Lower leg skin (tissue), 4 donors: ENCODE measurements around the gene LEF1. TPM values are rescaled to one million over a fixed set of nuclear protein-coding genes. Genes with fewer than 3 reads are reported as not detected.
"Not testable (repeated sequence)": the region's sequence is repeated elsewhere in the genome, so short reads cannot be mapped to it uniquely, and the experiment has no call there.

Experiments used
- DNase-seq, 2 donors: peaks; one replicate each; pipeline ENCODE4 v3.0.0-alpha.2; 2019; ENCODE audit warnings: low spot score in 2 of 2
- H3K4me3 ChIP-seq: fragments of 200-600 bp; sonication (generic); 2 replicates; pipeline ENCODE4 v1.5.1; 2017; ENCODE audit warnings: mild to moderate bottlenecking, low read depth; ENCODE audit not compliant: poor library complexity, severe bottlenecking
- POLR2A ChIP-seq, 2 donors: fragments of 450-650 bp; IDR thresholded peaks; one replicate each; pipeline ENCODE4 v1.6.1; 2016 to 2017; ENCODE audit warnings: antibody characterized with exemption in 2 of 2, mild to moderate bottlenecking in 1 of 2, moderate library complexity in 1 of 2
- WGBS, 2 donors: methylation state at CpG; one replicate each; pipeline ENCODE4 v1.1.5; 2018; 5-methylcytosine and 5-hydroxymethylcytosine counted together
- intact Hi-C: fragments of 100-400 bp; cut with DNase I; formaldehyde crosslinking; loops from one replicate; pipeline ENCODE4 v1.15.0; 2023; ENCODE audit warnings: low total_unique reads
- total RNA-seq, 4 donors: library from RNA; depleted of rRNA; stranded (reverse); fragments of >200 nt; gene quantifications; one replicate each; pipeline ENCODE4 v1.1.0, GENCODE V29; 2016
- TF ChIP-seq, protein P1 (sequence below), 3 donors: fragments of 450-650 bp; IDR thresholded peaks; one replicate each; pipeline ENCODE4 v1.5.1; 2016; ENCODE audit warnings: antibody characterized with exemption in 3 of 3, mild to moderate bottlenecking in 3 of 3, moderate library complexity in 2 of 3

The LEF1 gene
- total RNA-seq, 4 donors from 2014 or later = 1.7 to 17.8 (median 7.8) TPM

DNA sequence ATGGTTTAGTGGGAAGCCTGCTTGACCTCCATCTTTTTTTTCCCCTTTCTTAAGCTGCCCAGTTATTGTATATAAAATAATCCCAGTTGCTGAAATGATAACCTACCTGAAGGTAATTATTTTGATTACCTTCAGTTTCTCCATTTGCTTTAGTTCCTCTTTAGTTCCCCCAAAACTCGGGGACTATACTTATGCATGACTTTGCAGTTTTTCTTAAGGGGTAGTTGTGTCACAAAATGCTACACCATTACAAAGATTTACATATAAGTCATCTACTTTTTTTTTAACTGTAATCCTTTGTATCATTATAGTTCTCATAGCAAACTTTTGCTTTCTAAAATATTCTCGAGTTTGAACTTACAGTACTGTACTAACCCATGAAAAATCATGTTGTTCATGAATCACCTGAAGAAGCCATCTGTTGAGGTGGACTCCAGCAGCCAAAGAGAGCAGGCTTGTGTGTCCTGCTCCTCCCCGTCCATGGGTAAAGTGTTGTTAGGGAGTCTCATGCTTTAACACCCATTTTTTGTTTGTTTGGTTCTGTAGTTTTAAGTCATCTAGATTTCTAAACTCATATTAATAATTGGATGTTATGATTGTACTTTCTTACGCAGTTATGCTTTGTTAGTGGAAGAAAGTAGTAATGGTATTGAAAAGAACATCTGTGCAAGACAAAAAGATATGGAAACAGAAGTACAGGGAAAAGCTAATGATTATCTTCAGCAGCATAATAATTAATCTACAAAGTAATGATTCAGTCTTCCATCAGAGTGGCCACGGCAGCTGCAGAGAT, 144.5 kb downstream of the LEF1 start:
- DNase-seq = no peak
- WGBS, 2 donors = 88 to 92% methylated on average over 5 of the region's 5 CpGs
- TF ChIP-seq POLR2A (IDR thresholded peaks at IDR 0.05) = no peak
- TF ChIP-seq, protein P1, sequence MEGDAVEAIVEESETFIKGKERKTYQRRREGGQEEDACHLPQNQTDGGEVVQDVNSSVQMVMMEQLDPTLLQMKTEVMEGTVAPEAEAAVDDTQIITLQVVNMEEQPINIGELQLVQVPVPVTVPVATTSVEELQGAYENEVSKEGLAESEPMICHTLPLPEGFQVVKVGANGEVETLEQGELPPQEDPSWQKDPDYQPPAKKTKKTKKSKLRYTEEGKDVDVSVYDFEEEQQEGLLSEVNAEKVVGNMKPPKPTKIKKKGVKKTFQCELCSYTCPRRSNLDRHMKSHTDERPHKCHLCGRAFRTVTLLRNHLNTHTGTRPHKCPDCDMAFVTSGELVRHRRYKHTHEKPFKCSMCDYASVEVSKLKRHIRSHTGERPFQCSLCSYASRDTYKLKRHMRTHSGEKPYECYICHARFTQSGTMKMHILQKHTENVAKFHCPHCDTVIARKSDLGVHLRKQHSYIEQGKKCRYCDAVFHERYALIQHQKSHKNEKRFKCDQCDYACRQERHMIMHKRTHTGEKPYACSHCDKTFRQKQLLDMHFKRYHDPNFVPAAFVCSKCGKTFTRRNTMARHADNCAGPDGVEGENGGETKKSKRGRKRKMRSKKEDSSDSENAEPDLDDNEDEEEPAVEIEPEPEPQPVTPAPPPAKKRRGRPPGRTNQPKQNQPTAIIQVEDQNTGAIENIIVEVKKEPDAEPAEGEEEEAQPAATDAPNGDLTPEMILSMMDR (IDR thresholded peaks at IDR 0.05) = no peak
- no peak overlapping the region for H3K4me3 ChIP-seq
- intact Hi-C loops = no loop called here

DNA sequence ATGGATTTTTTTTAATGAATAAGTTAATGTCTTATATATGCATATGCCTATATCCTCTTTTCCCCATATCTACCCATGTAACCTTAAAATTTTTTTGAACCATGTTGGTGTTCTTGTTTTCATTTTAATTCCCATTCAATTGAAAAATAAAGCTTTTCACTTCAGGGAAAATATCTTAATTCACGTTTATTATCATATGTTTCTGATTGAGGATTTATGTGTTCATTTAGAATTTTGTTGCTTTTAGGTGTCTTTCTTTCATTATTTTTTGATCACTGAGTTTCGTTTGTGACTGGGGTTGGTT, 149.9 kb downstream of the LEF1 start:
- WGBS, 2 donors = 46 to 58% methylated on average over 2 of the region's 2 CpGs
- H3K4me3 ChIP-seq = no peak overlapping the region
- no peak for DNase-seq
- intact Hi-C loops = loop anchor here (5.0 kb wide), 1 partner anchor 548 kb away; no protein-coding TSS in a partner anchor
- TF ChIP-seq POLR2A (IDR thresholded peaks at IDR 0.05) = no peak
- TF ChIP-seq, protein P1 (IDR thresholded peaks at IDR 0.05) = no peak

DNA sequence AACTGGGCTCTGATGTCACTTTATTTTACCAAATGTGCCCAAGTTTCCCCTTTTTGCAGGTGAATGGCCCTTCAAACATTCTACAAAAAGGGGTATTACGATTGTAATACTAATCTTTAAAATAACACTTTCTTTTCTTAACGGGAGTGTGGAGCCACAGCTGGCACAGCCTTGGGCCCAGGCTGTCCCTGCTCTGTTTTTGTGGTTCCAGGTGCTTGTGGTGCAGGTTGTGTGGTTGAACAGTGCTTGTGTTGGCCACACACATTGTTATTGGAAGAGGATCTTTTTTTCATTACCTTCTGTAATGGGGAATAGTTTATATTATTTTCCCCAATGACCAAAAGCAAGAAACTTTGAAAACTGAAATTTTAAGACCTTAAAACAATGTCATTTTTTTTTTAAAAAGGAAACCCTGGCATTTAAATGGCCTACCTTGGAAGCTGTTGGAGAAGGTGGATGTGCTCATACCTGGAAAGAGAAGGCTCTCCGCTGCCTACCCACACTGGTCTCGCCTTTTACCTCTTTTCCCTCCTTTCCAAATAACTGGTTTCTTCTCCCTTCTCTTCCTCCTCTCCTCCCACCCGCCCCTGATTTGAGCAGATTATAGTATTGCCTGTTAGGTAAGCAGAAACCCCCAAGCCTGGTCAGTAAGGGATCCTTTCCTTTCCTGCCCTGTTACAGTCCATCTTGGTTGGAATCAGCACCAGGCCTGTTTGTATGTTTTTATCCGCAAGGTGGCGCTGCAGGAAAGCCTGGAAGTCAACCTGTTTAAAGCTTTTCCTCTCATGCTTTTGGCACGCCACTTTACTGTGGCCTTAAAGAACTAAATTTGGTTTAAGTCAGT, 150.5 kb downstream of the LEF1 start:
- TF ChIP-seq, protein P1 (IDR thresholded peaks at IDR 0.05) = no peak
- no peak for TF ChIP-seq POLR2A (IDR thresholded peaks at IDR 0.05)
- H3K4me3 ChIP-seq = no peak overlapping the region
- 38 to 40% methylated on average over 8 of the region's 8 CpGs for WGBS, 2 donors
- peak; percentile 81 to 95 for DNase-seq
- intact Hi-C loops = loop anchor here (5.0 kb wide), 1 partner anchor 549 kb away; no protein-coding TSS in a partner anchor

DNA sequence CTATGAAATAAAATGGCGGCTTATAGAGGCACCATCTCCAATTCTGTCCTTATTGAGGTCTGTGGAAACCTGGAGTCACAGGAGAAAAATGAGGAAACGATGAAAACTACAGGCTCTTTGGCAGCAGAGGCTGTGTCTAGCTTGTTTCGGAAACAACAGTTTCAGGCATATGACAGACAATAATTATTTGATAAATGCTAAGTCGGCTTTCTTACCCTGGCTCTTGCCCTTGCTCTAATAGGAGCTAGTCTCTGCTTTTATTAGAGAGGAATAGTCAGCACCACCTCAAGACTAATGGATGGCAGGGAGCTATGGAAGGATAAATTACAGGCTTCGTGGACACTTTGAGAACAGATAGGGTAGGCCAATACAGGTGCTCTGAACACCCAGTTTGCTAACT, 154.8 kb downstream of the LEF1 start:
- TF ChIP-seq, protein P1 (IDR thresholded peaks at IDR 0.05) = no peak
- TF ChIP-seq POLR2A (IDR thresholded peaks at IDR 0.05) = no peak
- DNase-seq = no peak
- H3K4me3 ChIP-seq = no peak overlapping the region
- 89 to 94% methylated on average over 5 of the region's 5 CpGs for WGBS, 2 donors
- intact Hi-C loops = no loop called here

DNA sequence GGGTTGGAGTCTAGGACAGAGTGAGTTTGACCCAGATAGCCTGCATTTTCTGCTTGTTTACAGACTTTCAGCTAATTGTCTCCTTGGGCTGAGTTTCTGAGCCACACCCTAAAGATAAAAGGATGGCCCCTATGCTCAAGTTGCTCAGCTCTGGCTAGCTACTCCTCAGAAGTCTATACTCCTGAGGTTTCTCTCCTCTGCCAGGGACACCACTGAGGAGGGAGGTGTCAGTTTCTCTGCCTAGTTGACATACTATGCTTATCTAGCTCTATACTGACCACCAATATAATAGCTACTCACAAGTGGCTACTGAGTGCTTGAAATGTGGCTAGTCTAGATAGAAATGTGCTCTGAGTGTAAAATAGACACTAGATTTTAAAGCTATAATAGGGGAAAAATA, 155.4 kb downstream of the LEF1 start:
- intact Hi-C loops = no loop called here
- no peak for DNase-seq

DNA sequence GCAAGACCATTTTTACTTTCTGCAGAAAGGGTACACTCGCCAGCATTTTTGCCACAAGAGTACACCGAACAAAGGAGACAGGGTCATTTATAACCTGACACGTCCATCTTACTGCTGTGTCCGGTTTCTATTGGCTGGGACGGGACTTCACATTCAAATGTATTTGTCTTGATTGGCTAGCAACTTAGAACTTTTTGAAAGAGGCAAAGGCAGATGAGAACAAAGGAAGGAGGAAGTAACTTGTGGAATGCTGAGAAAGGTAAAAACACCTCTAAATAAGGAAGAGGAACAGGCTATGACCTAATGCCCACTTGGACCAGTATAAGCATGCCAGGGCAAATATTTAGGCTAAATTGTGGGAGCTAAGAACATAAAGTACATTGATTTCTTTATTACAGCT, 156.3 kb downstream of the LEF1 start:
- DNase-seq, H3K4me3 ChIP-seq, intact Hi-C loops: not testable (repeated sequence)
- 96 to 97% methylated on average over 5 of the region's 5 CpGs for WGBS, 2 donors

More for the DNA sequence above, 155.4 kb downstream of the LEF1 start:
- no peak overlapping the region for H3K4me3 ChIP-seq
- TF ChIP-seq, protein P1 (IDR thresholded peaks at IDR 0.05) = no peak
- no peak for TF ChIP-seq POLR2A (IDR thresholded peaks at IDR 0.05)
